ENCODE data around the gene SPIN1. TPM values are rescaled to one million over a fixed set of nuclear protein-coding genes. Genes with fewer than 3 reads are reported as not detected.
A peak's percentile ranks its signal among the peaks of the same experiment; 100 is the strongest.
"Not testable (repeated sequence)": the region's sequence is repeated elsewhere in the genome, so short reads cannot be mapped to it uniquely, and the experiment has no call there.

Gene SPIN1
- total RNA-seq, 1 experiment from 2014 or later = 59.5 TPM

- no TSS peak for BruUV-seq (replicated peaks)
- H3K9me3 Mint-ChIP-seq (ENCODE audit: low read depth, unreplicated experiment) = peaks cover 4% of the 10 kb centered on the region
- H3K27me3 Mint-ChIP-seq (ENCODE audit: unreplicated experiment) = no peaks in the 10 kb centered on the region
- peak overlapping the region; percentile 50 for H3K27ac Mint-ChIP-seq (ENCODE audit: unreplicated experiment)
- no peaks in the 10 kb centered on the region for H3K4me1 Mint-ChIP-seq (ENCODE audit: low read depth, unreplicated experiment)
- CTCF ChIA-PET = interaction anchor here (0.6 to 0.7 kb wide), 2 partner anchors 79 to 199 kb away, joined by 5 to 6 read pairs; no protein-coding TSS in a partner anchor
- peaks cover 4% of the 10 kb centered on the region for H3K36me3 Mint-ChIP-seq (ENCODE audit: insufficient read depth, unreplicated experiment)
- no peak overlapping the region for H3K4me3 Mint-ChIP-seq (ENCODE audit: low read depth, unreplicated experiment)
- DNase-seq = peak; percentile 62
- TF ChIP-seq CTCF (IDR thresholded peaks at IDR 0.05; ENCODE audit: unreplicated experiment) = no peak
- intact Hi-C loops (cut with micrococcal nuclease; ENCODE audit: unreplicated experiment) = no loop called here
Measured at GRCh38 chr9:88355166-88355565, 33.1 kb upstream of the SPIN1 start.

- H3K9me3 Mint-ChIP-seq (ENCODE audit: low read depth, unreplicated experiment); H3K27me3 Mint-ChIP-seq (ENCODE audit: unreplicated experiment); H3K36me3 Mint-ChIP-seq (ENCODE audit: insufficient read depth, unreplicated experiment); intact Hi-C loops (cut with micrococcal nuclease; ENCODE audit: unreplicated experiment); H3K27ac Mint-ChIP-seq (ENCODE audit: unreplicated experiment); H3K4me1 Mint-ChIP-seq (ENCODE audit: low read depth, unreplicated experiment); H3K4me3 Mint-ChIP-seq (ENCODE audit: low read depth, unreplicated experiment); DNase-seq; BruUV-seq (replicated peaks); CTCF ChIA-PET: not testable (repeated sequence)
Measured at GRCh38 chr9:88357250-88357649, 31.0 kb upstream of the SPIN1 start.

GRCh38 chr9:88358723-88359122 is 29.5 kb upstream of the SPIN1 start:
- no TSS peak for BruUV-seq (replicated peaks)
- TF ChIP-seq CTCF (IDR thresholded peaks at IDR 0.05; ENCODE audit: unreplicated experiment) = no peak
- Mint-ChIP-seq H3K4me1 (ENCODE audit: low read depth, unreplicated experiment) (peaks cover 9% of the 10 kb centered on the region), H3K9me3 (ENCODE audit: low read depth, unreplicated experiment) (peaks cover 4% of the 10 kb centered on the region), H3K27ac (ENCODE audit: unreplicated experiment) (no peak overlapping the region), H3K4me3 (ENCODE audit: low read depth, unreplicated experiment) (no peak overlapping the region), H3K27me3 (ENCODE audit: unreplicated experiment) (no peaks in the 10 kb centered on the region), H3K36me3 (ENCODE audit: insufficient read depth, unreplicated experiment) (peaks cover 4% of the 10 kb centered on the region)
- CTCF ChIA-PET = no interaction called here
- DNase-seq = no peak
- intact Hi-C loops (cut with micrococcal nuclease; ENCODE audit: unreplicated experiment) = no loop called here

GRCh38 chr9:88359974-88360373 is 28.3 kb upstream of the SPIN1 start:
- CTCF ChIA-PET = no interaction called here
- no TSS peak for BruUV-seq (replicated peaks)
- peaks cover 9% of the 10 kb centered on the region for H3K4me1 Mint-ChIP-seq (ENCODE audit: low read depth, unreplicated experiment)
- no peak overlapping the region for H3K4me3 Mint-ChIP-seq (ENCODE audit: low read depth, unreplicated experiment)
- H3K9me3 Mint-ChIP-seq (ENCODE audit: low read depth, unreplicated experiment) = no peaks in the 10 kb centered on the region
- DNase-seq = no peak
- no peak for TF ChIP-seq CTCF (IDR thresholded peaks at IDR 0.05; ENCODE audit: unreplicated experiment)
- H3K36me3 Mint-ChIP-seq (ENCODE audit: insufficient read depth, unreplicated experiment) = peaks cover 3% of the 10 kb centered on the region
- no peak overlapping the region for H3K27ac Mint-ChIP-seq (ENCODE audit: unreplicated experiment)
- intact Hi-C loops (cut with micrococcal nuclease; ENCODE audit: unreplicated experiment) = no loop called here
- no peaks in the 10 kb centered on the region for H3K27me3 Mint-ChIP-seq (ENCODE audit: unreplicated experiment)

GRCh38 chr9:88362681-88363080 is 25.6 kb upstream of the SPIN1 start:
- peaks cover 4% of the 10 kb centered on the region for H3K36me3 Mint-ChIP-seq (ENCODE audit: insufficient read depth, unreplicated experiment)
- CTCF ChIA-PET = no interaction called here
- no peak for TF ChIP-seq CTCF (IDR thresholded peaks at IDR 0.05; ENCODE audit: unreplicated experiment)
- intact Hi-C loops (cut with micrococcal nuclease; ENCODE audit: unreplicated experiment) = no loop called here
- no peak overlapping the region for H3K4me3 Mint-ChIP-seq (ENCODE audit: low read depth, unreplicated experiment)
- no peak overlapping the region for H3K27ac Mint-ChIP-seq (ENCODE audit: unreplicated experiment)
- H3K4me1 Mint-ChIP-seq (ENCODE audit: low read depth, unreplicated experiment) = peaks cover 9% of the 10 kb centered on the region
- BruUV-seq (replicated peaks) = no TSS peak
- no peak for DNase-seq
- H3K9me3 Mint-ChIP-seq (ENCODE audit: low read depth, unreplicated experiment) = peaks cover 6% of the 10 kb centered on the region
- H3K27me3 Mint-ChIP-seq (ENCODE audit: unreplicated experiment) = no peaks in the 10 kb centered on the region
